GM18508 (cell line): ENCODE measurements around the gene GPR39.

ENCODE experiments used
- ATAC-seq: cut with Tn5 transposase; IDR thresholded peaks from one replicate; pipeline ENCODE4 v1.9.1; 2021; ENCODE audit warnings: moderate number of reproducible peaks; ENCODE audit not compliant: insufficient read depth, unreplicated experiment

GPR39 gene

GRCh38 chr2:132659331-132659730, 242.7 kb downstream of the GPR39 start:
- no peak for ATAC-seq

GRCh38 chr2:132662732-132663131, 246.1 kb downstream of the GPR39 start:
- ATAC-seq: no peak

GRCh38 chr2:132664096-132664495, 247.5 kb downstream of the GPR39 start:
- ATAC-seq: no peak

- ATAC-seq: no peak
These were observed 249.0 kb downstream of the GPR39 start for GRCh38 chr2:132665401-132666140.

- ATAC-seq: no peak
These were observed 251.1 kb downstream of the GPR39 start for GRCh38 chr2:132667706-132668105.

- ATAC-seq: no peak
These were observed 251.7 kb downstream of the GPR39 start for GRCh38 chr2:132668189-132668823.

GRCh38 chr2:132668987-132669907, 252.6 kb downstream of the GPR39 start:
- no peak for ATAC-seq

GRCh38 chr2:132669908-132670495, 253.4 kb downstream of the GPR39 start, which contains the start of gene LYPD1:
Gene LYPD1, minus strand, starts transcription at chr2:132670205. Its CDS starts 273 bp downstream, at chr2:132669932.
- ATAC-seq: no peak

- ATAC-seq: no peak
These were observed 254.0 kb downstream of the GPR39 start for GRCh38 chr2:132670496-132671150.

- no peak for ATAC-seq
These were observed 254.7 kb downstream of the GPR39 start for GRCh38 chr2:132671151-132671835.

- ATAC-seq: no peak
These were observed 260.4 kb downstream of the GPR39 start for GRCh38 chr2:132676999-132677398.

GRCh38 chr2:132677661-132678060, 261.1 kb downstream of the GPR39 start:
- ATAC-seq: no peak

- ATAC-seq: no peak
These were observed 261.9 kb downstream of the GPR39 start for GRCh38 chr2:132678483-132678882.

- ATAC-seq: no peak
These were observed 263.9 kb downstream of the GPR39 start for GRCh38 chr2:132680544-132680943.

GRCh38 chr2:132681766-132682165, 265.2 kb downstream of the GPR39 start:
- ATAC-seq: no peak

GRCh38 chr2:132690664-132691303, 274.2 kb downstream of the GPR39 start:
- no peak for ATAC-seq

- no peak for ATAC-seq
These were observed 275.0 kb downstream of the GPR39 start for GRCh38 chr2:132691556-132691955.

GRCh38 chr2:132692816-132693215, 276.2 kb downstream of the GPR39 start:
- ATAC-seq: no peak
